AG10803 (cell line): ENCODE data around the gene DPH3.

Experiments
- DNase-seq: peaks from one replicate; pipeline ENCODE4 v3.0.0; 2010; ENCODE audit warnings: low read depth
- H3K4me3 ChIP-seq: 2 replicates; pipeline ENCODE4 v1.5.1; 2011; ENCODE audit warnings: mild to moderate bottlenecking, low read length, control low read depth
- CTCF ChIP-seq: conservative IDR thresholded peaks from 2 replicates; pipeline ENCODE4 v1.5.1; 2011; ENCODE audit warnings: mild to moderate bottlenecking, low read length, control low read depth, inconsistent platforms

Gene DPH3

GRCh38 chr3:16236856-16237393 lies 27.8 kb downstream of the DPH3 start:
- TF ChIP-seq CTCF, result no peak
- no peak for DNase-seq
- no peak overlapping the region for H3K4me3 ChIP-seq

DNA sequence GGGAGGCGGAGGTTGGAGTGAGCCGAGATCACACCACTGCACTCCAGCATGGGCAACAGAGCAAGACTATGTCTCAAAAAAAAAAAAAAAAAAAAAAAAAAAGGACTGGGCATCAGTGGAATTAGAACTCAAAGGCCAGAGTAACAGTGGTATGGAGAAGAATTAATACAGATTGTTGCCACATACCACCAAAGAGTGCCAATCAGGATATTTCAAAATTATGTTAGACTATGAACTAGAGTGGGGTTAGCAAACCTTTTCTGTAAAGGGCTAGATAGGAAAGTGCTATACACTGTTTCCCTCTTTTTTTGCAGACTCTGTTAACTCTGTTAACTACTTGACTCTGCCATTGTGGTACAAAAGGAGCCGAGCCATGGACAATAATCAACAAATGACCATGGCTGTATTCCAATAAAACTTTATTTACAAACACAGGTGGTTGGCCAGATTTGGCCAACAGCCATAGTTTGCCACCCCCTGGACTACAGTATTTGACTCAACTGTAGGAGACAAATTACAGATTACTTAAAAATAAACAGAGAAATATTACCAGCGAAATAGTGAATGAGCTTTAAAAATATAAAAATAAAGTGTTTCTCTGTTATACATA lies 28.6 kb downstream of the DPH3 start:
- no peak overlapping the region for H3K4me3 ChIP-seq
- no peak for TF ChIP-seq CTCF
- no peak for DNase-seq

GRCh38 chr3:16234281-16234680 lies 30.5 kb downstream of the DPH3 start:
- TF ChIP-seq CTCF, result no peak
- H3K4me3 ChIP-seq, result no peak overlapping the region
- DNase-seq, result no peak

DNA sequence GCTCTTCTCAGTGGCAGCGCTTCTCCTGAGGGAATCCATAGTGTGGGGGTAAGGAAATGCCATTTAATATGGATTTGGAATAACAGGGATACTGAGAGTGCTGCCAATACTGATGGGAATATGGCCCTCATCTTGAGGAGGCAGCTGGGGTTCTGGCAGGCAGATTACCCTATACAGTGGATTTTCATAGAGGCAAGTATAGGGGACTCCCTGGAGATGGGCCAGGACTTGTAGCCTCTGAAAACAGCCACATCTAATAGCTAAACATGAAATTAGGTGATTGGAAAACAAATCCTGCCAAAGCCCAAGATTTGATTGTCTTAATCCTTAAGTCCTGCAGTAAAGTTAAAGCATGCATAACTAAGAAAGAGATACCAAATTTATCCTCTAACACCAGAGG lies 30.9 kb downstream of the DPH3 start:
- no peak for TF ChIP-seq CTCF
- no peak overlapping the region for H3K4me3 ChIP-seq
- DNase-seq, result no peak

- no peak for DNase-seq
- no peak for TF ChIP-seq CTCF
- H3K4me3 ChIP-seq, result no peak overlapping the region
These were observed 32.8 kb downstream of the DPH3 start for GRCh38 chr3:16231983-16232382.

DNA sequence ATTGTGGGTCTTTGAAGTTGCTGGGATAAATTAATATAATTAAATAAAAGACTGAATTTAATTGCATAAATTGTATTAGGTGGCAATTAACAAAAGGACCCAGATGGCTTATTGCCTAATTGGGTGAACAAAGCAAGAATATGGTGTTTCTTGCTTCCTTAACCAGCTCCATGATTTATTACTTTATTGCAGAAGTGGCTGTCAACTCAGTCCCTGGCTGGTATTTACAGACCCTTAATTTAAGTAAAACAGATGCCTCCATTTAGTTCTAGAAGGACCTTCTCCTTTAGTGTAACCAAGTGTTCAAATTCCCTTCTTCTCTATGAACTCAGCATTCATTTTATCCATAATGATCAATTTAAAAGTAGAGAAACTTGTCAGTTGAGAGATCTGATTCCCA lies 35.1 kb downstream of the DPH3 start:
- TF ChIP-seq CTCF, result no peak
- no peak for DNase-seq
- no peak overlapping the region for H3K4me3 ChIP-seq

DNA sequence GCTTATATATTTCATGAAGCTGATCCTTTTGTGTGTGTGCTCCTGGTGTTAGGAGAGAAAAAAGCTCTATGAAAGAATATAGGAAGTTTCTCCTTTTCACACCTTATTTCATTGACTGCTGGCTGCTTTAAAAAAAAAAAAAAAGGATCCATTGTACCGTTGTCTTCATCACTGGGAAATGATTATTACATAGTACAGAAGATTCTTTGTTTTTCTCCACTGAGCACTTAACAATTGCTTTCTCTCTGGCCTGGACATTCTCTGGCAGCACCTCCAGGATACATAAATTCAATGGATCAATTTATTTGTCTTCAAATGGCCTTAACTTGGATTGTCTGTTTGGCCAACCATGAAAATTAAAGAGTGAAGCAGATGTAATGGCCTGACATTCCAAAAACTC lies 37.2 kb downstream of the DPH3 start:
- no peak for TF ChIP-seq CTCF
- no peak for DNase-seq
- H3K4me3 ChIP-seq, result no peak overlapping the region
